Measurements from ENCODE around the gene PAGE5. TPM values are rescaled to one million over a fixed set of nuclear protein-coding genes. Genes with fewer than 3 reads are reported as not detected.

The PAGE5 gene
- total RNA-seq (2014; rRNA removed; shearing (Covaris generic)), result not detected in 2 replicates
- polyA plus RNA-seq (2014; cell fraction: nucleus; rRNA removed), result not detected in 2 replicates

GRCh38 chrX:55220119-55220794 lies at the start of gene PAGE5:
PAGE5 (plus strand) TSS chrX:55220346; CDS start chrX:55221383, 1,037 bp downstream.
- DNase-seq (ENCODE audit: extremely low read depth, low read depth), result no peak

- DNase-seq (ENCODE audit: extremely low read depth, low read depth), result no peak
Measured at GRCh38 chrX:55187281-55187680, 32.9 kb upstream of the PAGE5 start.

DNA sequence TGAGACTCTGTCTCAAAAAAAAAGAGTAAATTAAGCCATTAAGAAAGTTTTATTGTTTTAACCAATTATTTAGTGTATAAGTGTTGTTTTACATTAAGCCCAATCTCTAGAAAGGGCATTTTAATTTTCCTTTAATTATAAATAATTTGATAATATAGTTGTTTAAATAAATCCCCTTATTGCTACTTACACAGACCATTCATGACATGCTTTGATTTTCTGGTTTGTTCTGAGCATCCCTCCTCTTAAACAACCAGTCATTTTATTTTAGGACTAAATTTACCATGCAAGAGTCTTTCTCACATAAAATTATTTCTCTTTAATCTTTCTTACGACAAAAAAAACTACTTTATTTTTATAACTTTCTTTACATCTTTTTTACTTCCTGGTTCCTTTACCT lies 23.5 kb upstream of the PAGE5 start:
- no peak for DNase-seq (ENCODE audit: extremely low read depth, low read depth)

DNA sequence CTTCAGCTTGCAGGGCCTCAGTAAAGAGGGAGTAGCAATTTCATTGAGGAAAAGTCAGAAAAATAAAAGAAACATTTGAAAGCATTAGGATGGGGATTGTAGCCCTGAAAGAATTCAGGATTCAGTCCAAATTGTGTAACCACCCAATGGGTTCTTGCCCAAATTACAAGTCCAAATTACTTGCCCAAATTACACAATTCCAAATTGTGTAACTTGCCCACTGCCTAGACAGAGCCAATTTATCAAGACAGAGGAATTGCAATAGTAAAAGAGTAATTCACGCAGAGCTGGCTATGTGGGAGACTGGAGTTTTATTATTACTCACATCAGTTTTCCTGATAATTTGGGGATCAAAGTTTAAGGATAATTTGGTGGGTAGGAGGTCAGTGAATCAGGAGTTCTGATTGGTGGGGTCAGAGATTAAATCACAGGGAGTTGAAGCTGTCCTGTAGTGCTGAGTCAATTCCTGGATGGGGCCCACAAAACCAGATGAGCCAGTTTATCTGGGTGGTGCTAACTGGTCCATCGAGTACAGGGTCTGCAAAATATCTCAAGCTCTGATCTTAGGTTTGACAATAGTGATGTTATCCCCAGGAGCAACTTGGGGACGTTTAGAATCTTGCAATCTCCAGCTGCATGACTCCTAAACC lies 18.1 kb upstream of the PAGE5 start:
- DNase-seq (ENCODE audit: extremely low read depth, low read depth), result no peak

DNA sequence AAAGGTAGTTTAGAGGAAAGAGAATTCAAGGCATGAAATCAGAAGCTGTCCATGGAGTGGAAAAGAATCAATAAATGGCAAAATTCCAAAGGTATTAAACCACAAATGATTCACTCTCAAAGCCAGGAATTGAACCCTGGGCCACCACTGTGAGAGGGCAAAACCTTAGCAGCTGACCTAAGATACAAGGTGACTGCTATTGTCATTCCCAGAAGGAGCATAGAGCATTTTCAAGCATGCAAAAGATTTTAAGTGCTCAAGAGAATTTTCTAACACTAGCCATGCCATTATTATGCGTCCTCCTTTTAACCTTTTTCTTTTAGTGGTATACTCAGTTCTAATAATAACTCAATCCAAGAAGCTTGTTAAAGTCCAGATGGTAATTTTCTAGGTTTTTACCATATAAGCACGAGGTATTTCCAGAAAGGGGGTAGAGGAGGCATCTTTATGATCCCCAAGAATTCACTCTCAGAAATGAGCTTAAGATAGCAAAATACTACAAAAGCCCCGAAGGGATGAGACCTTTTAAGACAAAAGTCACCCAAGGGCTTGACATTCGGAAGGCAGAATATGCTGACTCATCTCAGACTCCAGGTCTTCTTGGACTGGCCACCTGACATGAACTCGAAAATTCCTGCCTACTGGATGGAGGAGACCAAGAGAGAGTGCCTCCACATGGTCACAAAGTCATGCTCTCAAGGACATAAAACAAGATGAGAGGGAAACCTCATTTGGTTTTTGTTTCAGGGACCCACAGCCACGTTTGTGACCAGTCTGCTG lies 13.8 kb upstream of the PAGE5 start:
- no peak for DNase-seq (ENCODE audit: extremely low read depth, low read depth)

DNA sequence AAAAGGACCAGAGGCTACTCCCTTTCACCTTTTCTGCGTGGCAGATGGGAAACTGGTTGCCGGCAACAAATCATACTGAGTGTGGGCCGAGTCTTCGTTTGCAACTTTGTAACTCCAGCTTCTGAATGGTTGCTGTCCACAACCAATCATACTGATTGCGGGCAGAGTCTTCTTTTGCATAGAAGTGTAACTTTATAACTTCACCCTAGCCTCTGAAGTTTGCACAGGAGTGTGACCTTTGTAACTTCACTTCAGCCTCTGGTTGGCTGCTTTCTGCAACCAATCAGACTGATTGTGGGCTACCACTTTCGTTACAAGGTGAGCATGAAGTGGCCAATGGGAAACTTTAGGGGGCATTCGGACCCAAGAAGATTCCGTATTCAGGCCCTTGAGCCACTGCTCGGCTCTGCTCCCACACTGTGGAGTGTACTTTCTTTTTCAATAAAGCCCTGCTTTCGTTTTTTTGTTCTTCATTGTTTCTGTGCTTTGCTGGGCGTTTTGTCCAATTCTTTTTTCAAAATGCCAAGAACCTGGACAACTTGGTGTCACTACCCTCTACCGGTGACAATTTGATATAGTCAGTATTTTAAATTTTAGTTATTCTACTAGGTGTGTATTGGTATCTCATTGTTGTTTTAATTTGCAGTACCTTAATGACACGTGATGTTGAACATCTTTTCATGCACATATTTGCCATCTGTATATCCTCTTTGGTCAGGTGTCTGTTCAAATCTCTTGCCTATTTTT lies 9.0 kb upstream of the PAGE5 start:
- no peak for DNase-seq (ENCODE audit: extremely low read depth, low read depth)

GRCh38 chrX:55213381-55213780 lies 6.8 kb upstream of the PAGE5 start:
- no peak for DNase-seq (ENCODE audit: extremely low read depth, low read depth)

- no peak for DNase-seq (ENCODE audit: extremely low read depth, low read depth)
Measured at GRCh38 chrX:55240788-55241340, 20.7 kb downstream of the PAGE5 start.

DNA sequence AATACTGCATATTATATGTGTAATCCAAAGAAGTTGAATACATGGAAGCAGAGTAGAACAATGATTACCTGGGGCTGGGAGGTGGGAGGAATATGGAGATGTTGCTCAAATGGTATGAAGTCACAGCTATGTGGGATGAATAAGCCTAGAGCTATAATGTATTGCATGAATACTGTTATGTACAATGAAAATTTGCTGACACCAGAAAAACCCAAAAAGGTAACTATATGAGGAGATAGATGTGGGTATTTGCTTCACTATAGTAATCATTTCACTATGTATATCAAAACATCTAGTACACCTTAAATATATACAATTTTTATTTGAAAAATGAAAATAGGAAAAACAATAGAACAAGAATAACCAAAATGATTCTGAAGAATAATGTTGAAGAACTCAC lies 33.4 kb downstream of the PAGE5 start:
- no peak for DNase-seq (ENCODE audit: extremely low read depth, low read depth)

DNA sequence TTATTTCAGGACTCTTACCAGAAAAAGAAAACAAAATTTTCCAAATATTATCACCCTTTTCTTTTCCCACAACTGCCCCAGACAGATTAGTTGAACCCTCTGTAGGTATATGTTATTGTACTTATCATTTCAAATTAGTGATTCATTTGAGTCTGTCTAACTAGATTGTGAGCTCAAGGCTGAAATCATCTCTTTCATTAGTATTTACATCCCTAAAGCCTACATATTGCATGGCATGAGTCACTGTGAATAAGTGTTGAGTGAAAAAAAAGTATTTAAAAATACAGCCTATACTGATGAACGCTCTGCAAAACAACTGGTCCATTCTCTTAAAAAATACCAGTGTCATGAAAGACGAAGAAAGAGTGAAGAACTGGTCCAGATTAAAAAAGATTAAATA lies 40.7 kb downstream of the PAGE5 start:
- no peak for DNase-seq (ENCODE audit: extremely low read depth, low read depth)

DNA sequence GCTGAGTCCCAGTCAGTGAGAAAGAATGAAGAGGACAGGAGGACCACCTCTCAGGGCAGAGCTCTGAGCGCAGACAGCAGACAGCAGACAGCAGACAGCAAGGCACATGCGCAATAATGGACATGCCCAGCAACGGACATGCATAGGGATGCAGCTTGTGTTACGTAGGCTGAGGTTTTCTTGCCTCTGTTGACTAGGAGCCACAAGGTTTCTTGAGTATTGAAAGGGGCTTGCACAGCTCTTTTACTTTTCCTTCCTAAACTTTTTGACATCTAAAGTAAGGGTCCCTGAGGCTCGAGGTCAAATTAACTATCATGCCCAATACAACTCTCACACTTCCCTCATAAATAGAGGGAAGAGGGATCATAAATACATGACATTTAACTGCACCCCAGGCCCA lies 44.7 kb downstream of the PAGE5 start, which contains the start of gene PAGE3:
Gene PAGE3, minus strand, starts transcription at position 101 of the 400 bp plus-strand sequence. CDS start 1,013 bp downstream, outside the sequence.
- DNase-seq (ENCODE audit: extremely low read depth, low read depth), result no peak

Other genes with a start within 250 kb of the PAGE5 start
- gene PFKFB1, start 226.2 kb upstream of the PAGE5 start, total RNA-seq (2014; rRNA removed; shearing (Covaris generic)), result 0.35 TPM in 1 of 2 replicates, not detected in the other
- 15.3 and 17.4 TPM in 2 replicates for gene APEX2, start 220.0 kb upstream of the PAGE5 start, total RNA-seq (2014; rRNA removed; shearing (Covaris generic))
- not detected in 2 replicates for gene ALAS2, start 189.4 kb upstream of the PAGE5 start, total RNA-seq (2014; rRNA removed; shearing (Covaris generic))
- not detected in 2 replicates for gene PAGE2B, start 145.3 kb upstream of the PAGE5 start, total RNA-seq (2014; rRNA removed; shearing (Covaris generic))
- not detected in 2 replicates for gene PAGE2, start 131.3 kb upstream of the PAGE5 start, total RNA-seq (2014; rRNA removed; shearing (Covaris generic))
- not detected in 2 replicates for gene PAGE3, start 44.6 kb downstream of the PAGE5 start, total RNA-seq (2014; rRNA removed; shearing (Covaris generic))
- 9.4 and 10.8 TPM in 2 replicates for gene MAGEH1, start 231.8 kb downstream of the PAGE5 start, total RNA-seq (2014; rRNA removed; shearing (Covaris generic))